ENCODE measurements around the gene ZNF133.
"Not testable (repeated sequence)": the region's sequence is repeated elsewhere in the genome, so short reads cannot be mapped to it uniquely, and the experiment has no call there.

The ZNF133 gene

DNA sequence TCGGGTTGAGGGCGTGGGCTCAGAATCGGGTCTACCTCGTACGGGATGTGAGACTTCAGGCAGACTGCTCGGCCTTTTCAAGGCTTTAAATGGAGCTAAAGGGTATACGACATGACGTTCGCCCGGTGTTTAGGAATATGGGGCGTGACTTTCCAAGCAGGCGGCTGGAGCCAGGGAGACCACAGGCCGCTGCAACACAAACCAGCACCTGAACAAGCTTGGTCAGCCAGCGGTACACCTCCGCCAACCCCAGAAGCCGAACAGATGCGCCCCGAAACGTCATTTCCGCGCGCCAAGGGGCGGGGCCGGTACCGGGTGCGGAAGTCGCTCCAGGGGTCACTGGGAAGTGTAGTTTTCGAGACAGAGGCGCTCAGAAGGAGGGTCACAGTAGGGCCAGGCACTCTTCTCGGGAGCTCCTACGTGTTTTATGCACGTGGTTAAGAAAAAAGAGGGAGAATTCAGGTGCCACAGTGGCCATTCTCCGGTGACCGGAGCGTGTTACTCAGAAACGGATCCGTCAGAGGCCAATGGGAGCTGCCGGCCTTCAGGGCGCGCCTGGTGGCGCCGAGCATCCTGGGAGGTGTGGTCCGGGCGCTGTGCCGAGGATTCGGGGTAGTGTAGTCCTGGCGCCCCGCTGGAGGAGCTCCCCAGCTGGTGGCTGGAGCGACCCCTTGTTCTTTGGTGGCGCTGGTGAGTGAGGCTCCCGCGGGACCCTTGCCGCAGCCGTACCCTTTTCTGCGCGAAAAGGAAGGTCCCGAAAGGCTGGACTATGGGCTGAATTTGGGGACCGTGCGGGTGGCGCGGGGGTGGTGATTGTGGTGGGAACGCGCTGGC is at the start of gene ZNF133:
ZNF133 (plus strand) TSS at position 613 of the 834 bp plus-strand sequence. CDS start 17,160 bp downstream, outside the sequence.
- peak within 1 kb of the TSS; percentile 95 for H3K9ac ChIP-seq (ENCODE audit: low read length)
- no peaks in the 10 kb centered on the region for H3K27me3 ChIP-seq (ENCODE audit: control insufficient read depth, insufficient read depth, low read length)
- peak within 1 kb of the TSS; percentile 96 for H3K4me3 ChIP-seq (ENCODE audit: low read length)
- H3K36me3 ChIP-seq (ENCODE audit: control insufficient read depth, insufficient read depth, low read length), result peaks cover 4% of the 10 kb centered on the region
- no peaks in the 10 kb centered on the region for H3K9me3 ChIP-seq (ENCODE audit: control insufficient read depth, low read length)
- H3K4me1 ChIP-seq (ENCODE audit: control insufficient read depth, insufficient read depth, low read length), result no peaks in the 10 kb centered on the region

DNA sequence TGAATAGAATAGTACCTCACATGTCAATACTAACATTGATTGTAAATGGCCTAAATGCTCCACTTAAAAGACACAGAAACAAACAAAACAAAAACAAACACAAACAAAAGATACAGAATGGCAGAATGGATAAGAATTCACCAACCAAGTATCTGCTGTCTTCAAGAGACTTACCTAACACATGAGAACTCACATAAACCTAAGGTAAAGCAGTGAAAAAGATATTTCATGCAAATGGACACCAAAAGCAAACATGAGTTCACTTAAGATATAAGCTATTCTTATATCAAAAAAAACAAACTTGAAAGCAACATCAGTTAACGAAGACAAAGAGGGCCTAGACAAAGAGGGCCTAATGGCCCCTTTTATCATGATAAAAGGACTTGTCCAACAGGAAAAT is 47.3 kb upstream of the ZNF133 start:
- no peaks in the 10 kb centered on the region for H3K9me3 ChIP-seq (ENCODE audit: control insufficient read depth, low read length)
- no peaks in the 10 kb centered on the region for H3K36me3 ChIP-seq (ENCODE audit: control insufficient read depth, insufficient read depth, low read length)
- H3K27me3 ChIP-seq (ENCODE audit: control insufficient read depth, insufficient read depth, low read length), result no peaks in the 10 kb centered on the region
- H3K4me1 ChIP-seq (ENCODE audit: control insufficient read depth, insufficient read depth, low read length), result no peaks in the 10 kb centered on the region
- no peak overlapping the region for H3K4me3 ChIP-seq (ENCODE audit: low read length)
- H3K9ac ChIP-seq (ENCODE audit: low read length), result no peak overlapping the region

DNA sequence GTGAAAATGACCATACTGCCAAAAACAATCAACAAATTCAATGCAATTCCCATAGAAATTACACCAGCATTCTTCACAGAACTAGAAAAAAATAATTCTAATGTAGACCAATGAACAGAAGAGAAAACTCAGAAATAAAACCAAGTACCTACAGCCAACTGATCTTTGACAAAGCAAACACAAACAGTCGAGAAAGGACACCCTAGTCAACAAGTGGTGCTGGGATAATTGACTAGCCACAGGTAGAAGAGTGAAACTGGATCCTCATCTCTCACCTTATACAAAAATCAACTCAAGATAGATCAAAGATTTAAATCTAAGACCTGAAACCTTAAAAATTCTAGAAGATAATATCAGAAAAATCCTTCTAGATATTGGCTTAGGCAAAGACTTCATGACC is 44.5 kb upstream of the ZNF133 start:
- no peak overlapping the region for H3K9ac ChIP-seq (ENCODE audit: low read length)
- no peaks in the 10 kb centered on the region for H3K27me3 ChIP-seq (ENCODE audit: control insufficient read depth, insufficient read depth, low read length)
- no peaks in the 10 kb centered on the region for H3K36me3 ChIP-seq (ENCODE audit: control insufficient read depth, insufficient read depth, low read length)
- no peak overlapping the region for H3K4me3 ChIP-seq (ENCODE audit: low read length)
- no peaks in the 10 kb centered on the region for H3K9me3 ChIP-seq (ENCODE audit: control insufficient read depth, low read length)
- H3K4me1 ChIP-seq (ENCODE audit: control insufficient read depth, insufficient read depth, low read length), result no peaks in the 10 kb centered on the region

DNA sequence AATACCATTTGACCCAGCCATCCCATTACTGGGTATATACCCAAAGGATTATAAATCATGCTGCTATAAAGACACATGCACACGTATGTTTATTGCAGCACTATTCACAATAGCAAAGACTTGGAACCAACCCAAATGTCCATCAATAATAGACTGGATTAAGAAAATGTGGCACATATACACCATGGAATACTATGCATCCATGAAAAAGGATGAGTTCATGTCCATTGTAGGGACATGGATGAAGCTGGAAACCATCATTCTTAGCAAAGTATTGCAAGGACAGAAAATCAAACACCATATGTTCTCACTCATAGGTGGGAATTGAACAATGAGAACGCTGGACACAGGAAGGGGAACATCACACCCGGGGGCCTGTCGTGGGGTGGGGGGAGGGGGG is 39.8 kb upstream of the ZNF133 start:
- H3K9me3 ChIP-seq (ENCODE audit: control insufficient read depth, low read length); H3K4me3 ChIP-seq (ENCODE audit: low read length): not testable (repeated sequence)

DNA sequence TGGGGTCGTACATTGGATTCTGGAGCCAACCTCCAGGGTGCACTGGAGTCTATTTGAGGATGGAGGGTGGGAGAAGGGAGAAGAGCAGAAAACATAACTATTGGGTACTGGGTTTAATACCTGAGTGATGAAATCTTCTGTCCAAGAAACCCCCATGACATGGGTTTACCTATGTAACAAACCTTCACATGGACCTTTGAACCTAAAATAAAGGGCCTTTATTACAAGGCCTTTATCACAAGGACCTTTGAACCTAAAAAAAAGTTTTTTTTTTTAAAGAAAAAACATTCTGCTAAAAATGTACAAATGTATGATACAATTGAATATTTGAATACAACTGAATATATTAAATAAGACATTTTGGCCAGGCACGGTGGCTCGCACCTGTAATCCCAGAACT is 38.1 kb upstream of the ZNF133 start:
- Histone ChIP-seq H3K4me3 (ENCODE audit: low read length) (no peak overlapping the region), H3K4me1 (ENCODE audit: control insufficient read depth, insufficient read depth, low read length) (peaks cover 11% of the 10 kb centered on the region), H3K27me3 (ENCODE audit: control insufficient read depth, insufficient read depth, low read length) (no peaks in the 10 kb centered on the region), H3K9ac (ENCODE audit: low read length) (no peak overlapping the region), H3K36me3 (ENCODE audit: control insufficient read depth, insufficient read depth, low read length) (no peaks in the 10 kb centered on the region), H3K9me3 (ENCODE audit: control insufficient read depth, low read length) (no peaks in the 10 kb centered on the region)

More for the DNA sequence above, 39.8 kb upstream of the ZNF133 start:
- not testable (repeated sequence) for H3K9ac ChIP-seq (ENCODE audit: low read length); H3K36me3 ChIP-seq (ENCODE audit: control insufficient read depth, insufficient read depth, low read length); H3K27me3 ChIP-seq (ENCODE audit: control insufficient read depth, insufficient read depth, low read length)
- H3K4me1 ChIP-seq (ENCODE audit: control insufficient read depth, insufficient read depth, low read length), result peaks cover 11% of the 10 kb centered on the region

DNA sequence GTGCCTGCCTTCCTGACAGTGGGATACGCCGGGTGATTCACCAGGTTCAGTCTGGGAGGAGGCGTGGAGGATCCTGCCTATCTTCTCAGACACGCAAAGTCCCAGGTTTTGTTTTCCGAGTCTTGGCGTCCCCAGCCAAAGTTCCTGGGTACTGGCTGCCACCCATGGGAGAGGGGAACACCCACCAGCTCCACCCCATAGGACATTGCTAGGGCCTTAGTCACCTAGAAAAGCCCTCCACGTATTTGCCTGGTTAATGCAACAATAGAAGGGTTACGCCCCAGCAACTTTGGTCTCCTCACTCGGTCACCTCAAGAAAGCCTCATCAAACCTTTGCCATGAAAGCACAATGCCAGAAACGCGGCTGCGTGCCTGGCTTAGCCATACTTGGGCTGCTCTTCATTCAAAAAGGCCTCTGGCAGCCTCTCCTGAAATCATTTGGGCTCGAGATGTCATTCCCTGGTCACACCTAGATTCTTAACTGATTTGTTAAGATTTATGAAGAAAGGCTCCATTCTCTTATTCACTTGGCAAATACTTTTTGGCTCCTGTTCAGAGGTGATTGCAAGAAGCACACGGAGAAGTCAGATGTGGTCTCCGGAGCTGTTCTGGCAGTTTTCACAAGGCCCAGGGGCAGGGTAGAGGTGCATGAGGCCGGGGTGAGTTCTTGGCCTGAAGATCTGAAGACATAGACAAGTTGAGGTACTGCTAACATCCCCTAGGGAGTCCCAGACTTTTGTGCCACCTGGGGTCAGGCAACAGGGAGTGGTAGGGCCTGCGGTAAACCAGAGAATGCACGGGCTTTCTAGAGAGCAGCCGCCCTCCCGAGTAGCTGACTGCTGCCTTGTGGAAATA is 35.5 kb upstream of the ZNF133 start:
- H3K9ac ChIP-seq (ENCODE audit: low read length), result no peak overlapping the region
- H3K4me1 ChIP-seq (ENCODE audit: control insufficient read depth, insufficient read depth, low read length), result peaks cover 15% of the 10 kb centered on the region
- H3K9me3 ChIP-seq (ENCODE audit: control insufficient read depth, low read length), result no peaks in the 10 kb centered on the region
- H3K27me3 ChIP-seq (ENCODE audit: control insufficient read depth, insufficient read depth, low read length), result no peaks in the 10 kb centered on the region
- H3K36me3 ChIP-seq (ENCODE audit: control insufficient read depth, insufficient read depth, low read length), result no peaks in the 10 kb centered on the region
- no peak overlapping the region for H3K4me3 ChIP-seq (ENCODE audit: low read length)

DNA sequence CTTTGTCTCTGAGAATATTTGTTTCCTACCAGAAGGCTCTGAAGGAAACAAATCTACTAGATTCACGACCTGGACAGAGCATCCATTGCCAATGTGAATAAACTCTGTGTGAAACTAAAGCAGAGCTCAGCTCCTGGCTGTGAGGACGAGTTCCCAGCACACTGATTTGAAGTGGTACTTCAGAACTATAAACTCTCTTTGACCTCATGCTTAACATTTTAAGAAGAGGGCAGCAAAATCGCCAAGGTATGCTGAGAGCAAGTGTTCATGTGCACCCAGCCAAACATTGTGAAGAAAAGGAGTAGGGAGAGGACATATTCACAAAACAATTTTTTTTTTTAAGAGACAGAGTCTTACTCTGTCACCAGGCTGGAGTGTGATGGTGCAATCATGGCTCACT is 33.7 kb upstream of the ZNF133 start:
- Histone ChIP-seq H3K36me3 (ENCODE audit: control insufficient read depth, insufficient read depth, low read length) (no peaks in the 10 kb centered on the region), H3K9me3 (ENCODE audit: control insufficient read depth, low read length) (no peaks in the 10 kb centered on the region), H3K9ac (ENCODE audit: low read length) (no peak overlapping the region), H3K4me1 (ENCODE audit: control insufficient read depth, insufficient read depth, low read length) (peaks cover 15% of the 10 kb centered on the region), H3K4me3 (ENCODE audit: low read length) (no peak overlapping the region), H3K27me3 (ENCODE audit: control insufficient read depth, insufficient read depth, low read length) (no peaks in the 10 kb centered on the region)

DNA sequence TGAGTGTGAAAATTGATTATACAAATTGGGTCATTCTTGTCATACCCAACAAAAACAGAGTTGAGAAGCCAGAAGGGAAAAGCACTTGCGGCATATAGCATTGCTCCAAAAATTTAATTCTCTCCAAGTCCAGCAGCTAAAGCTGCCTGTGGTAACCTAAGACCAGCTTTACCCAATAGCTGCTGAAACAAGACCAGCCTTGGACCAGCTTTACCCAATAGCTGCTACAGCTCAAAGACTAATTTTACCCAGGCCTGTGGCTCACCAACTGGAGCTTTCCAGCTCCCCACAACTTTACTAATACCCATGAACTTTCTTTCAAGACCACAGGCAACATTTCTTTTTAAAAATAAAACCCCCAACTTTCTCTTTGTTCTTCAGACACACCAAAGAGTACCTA is 32.8 kb upstream of the ZNF133 start:
- Histone ChIP-seq H3K9me3 (ENCODE audit: control insufficient read depth, low read length) (no peaks in the 10 kb centered on the region), H3K9ac (ENCODE audit: low read length) (no peak overlapping the region), H3K4me1 (ENCODE audit: control insufficient read depth, insufficient read depth, low read length) (peaks cover 15% of the 10 kb centered on the region), H3K36me3 (ENCODE audit: control insufficient read depth, insufficient read depth, low read length) (no peaks in the 10 kb centered on the region), H3K4me3 (ENCODE audit: low read length) (no peak overlapping the region), H3K27me3 (ENCODE audit: control insufficient read depth, insufficient read depth, low read length) (no peaks in the 10 kb centered on the region)

DNA sequence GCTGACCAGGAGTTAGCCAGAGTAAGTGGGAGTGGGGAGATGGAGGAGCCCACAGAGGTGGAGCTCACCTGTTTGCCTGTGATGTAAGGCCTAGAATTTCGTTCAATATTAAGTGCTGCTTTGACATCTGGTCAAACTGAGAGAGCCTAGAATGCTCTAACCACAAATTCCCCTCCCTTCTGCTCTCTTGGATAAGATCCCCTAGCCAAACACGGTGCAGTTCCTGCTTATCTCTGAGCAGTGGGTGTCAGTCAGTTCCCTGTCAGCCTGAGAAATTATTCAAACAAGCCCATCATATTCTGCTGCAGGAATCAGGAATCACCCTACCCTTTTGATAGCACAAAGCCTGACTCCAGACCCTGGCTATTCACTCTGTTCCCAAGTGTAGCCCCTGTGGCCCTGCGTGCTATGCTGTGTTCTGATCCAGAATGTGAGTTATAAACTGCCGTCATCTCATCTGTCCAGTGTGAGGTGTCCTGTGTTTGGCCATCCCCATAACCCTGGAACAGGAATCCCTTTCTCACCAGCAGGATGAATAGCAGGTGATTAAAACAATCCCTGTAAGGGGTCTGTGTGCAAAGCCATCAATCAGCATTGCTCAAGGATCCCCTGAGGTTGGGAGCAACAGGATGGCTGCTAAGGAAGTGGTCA is 31.8 kb upstream of the ZNF133 start:
- Histone ChIP-seq H3K36me3 (ENCODE audit: control insufficient read depth, insufficient read depth, low read length) (no peaks in the 10 kb centered on the region), H3K9me3 (ENCODE audit: control insufficient read depth, low read length) (no peaks in the 10 kb centered on the region), H3K9ac (ENCODE audit: low read length) (no peak overlapping the region), H3K4me1 (ENCODE audit: control insufficient read depth, insufficient read depth, low read length) (peaks cover 15% of the 10 kb centered on the region), H3K27me3 (ENCODE audit: control insufficient read depth, insufficient read depth, low read length) (no peaks in the 10 kb centered on the region), H3K4me3 (ENCODE audit: low read length) (no peak overlapping the region)

DNA sequence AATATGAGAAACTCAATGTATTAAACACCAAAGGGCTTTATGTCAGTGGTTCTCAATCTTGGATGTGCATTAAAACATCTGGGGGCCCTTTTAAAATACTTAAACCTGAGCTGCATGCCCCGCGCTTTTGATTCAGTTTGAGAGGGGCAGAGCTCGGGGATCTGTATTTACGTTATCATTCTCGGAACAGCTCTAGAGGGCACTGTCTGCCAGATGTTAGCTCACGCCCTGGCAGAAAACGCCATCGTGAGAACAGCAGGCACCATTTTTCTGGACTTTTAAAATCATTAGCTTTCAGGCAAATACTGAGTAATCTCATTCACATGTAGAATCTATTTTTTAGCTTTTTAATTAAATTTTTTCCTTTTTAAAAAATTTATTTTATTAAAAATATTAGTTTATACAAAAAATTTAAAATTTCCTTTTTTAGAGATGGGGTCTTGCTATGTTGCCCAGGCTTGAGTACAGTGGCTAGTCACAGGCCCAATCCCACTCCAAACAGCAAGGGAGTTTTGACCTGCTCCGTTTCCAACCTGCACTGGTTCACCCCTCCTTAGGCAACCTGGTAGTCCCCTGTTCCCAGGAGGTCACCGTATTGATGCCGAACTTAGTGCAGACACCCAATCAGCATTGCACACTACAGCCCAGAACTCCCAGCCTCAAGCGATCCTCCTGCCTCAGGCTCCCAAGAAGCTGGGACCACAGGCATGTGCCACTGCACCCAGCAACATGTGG is 30.0 kb upstream of the ZNF133 start:
- Histone ChIP-seq H3K9me3 (ENCODE audit: control insufficient read depth, low read length) (no peaks in the 10 kb centered on the region), H3K4me3 (ENCODE audit: low read length) (no peak overlapping the region), H3K4me1 (ENCODE audit: control insufficient read depth, insufficient read depth, low read length) (peaks cover 4% of the 10 kb centered on the region), H3K36me3 (ENCODE audit: control insufficient read depth, insufficient read depth, low read length) (no peaks in the 10 kb centered on the region), H3K27me3 (ENCODE audit: control insufficient read depth, insufficient read depth, low read length) (no peaks in the 10 kb centered on the region), H3K9ac (ENCODE audit: low read length) (no peak overlapping the region)

DNA sequence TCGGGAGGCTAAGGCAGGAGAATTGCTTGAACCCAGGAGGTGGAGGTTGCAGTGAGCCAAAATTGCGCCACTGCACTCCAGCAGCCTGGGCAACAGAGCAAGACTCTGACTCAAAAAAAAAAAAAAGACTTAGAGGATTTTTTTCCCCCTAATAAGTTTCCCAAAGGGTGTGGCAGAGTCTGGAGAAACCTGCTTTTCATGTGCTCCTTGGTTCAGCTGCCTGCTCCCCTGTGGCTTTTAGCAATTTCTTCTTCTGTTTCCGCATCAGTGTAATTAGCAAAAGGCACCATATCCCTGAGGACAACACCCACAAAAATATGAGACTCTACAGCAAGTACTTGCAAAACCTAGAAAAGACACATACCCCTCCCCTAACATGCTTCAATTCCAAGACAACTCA is 28.6 kb upstream of the ZNF133 start:
- no peak overlapping the region for H3K9ac ChIP-seq (ENCODE audit: low read length)
- no peaks in the 10 kb centered on the region for H3K9me3 ChIP-seq (ENCODE audit: control insufficient read depth, low read length)
- H3K4me3 ChIP-seq (ENCODE audit: low read length), result no peak overlapping the region
- H3K4me1 ChIP-seq (ENCODE audit: control insufficient read depth, insufficient read depth, low read length), result peaks cover 4% of the 10 kb centered on the region
- no peaks in the 10 kb centered on the region for H3K27me3 ChIP-seq (ENCODE audit: control insufficient read depth, insufficient read depth, low read length)
- H3K36me3 ChIP-seq (ENCODE audit: control insufficient read depth, insufficient read depth, low read length), result no peaks in the 10 kb centered on the region

All from mucosa of stomach (tissue), 1 donor.